EL (cell line): Measurements from ENCODE around the gene VSIG10L2.
A peak's percentile ranks its signal among the peaks of the same experiment; 100 is the strongest.
"Not testable (repeated sequence)": the region's sequence is repeated elsewhere in the genome, so short reads cannot be mapped to it uniquely, and the experiment has no call there.

Experiments used
- DNase-seq: peaks from one replicate; pipeline ENCODE4 v3.0.0-alpha.2; 2016

Gene VSIG10L2

DNA sequence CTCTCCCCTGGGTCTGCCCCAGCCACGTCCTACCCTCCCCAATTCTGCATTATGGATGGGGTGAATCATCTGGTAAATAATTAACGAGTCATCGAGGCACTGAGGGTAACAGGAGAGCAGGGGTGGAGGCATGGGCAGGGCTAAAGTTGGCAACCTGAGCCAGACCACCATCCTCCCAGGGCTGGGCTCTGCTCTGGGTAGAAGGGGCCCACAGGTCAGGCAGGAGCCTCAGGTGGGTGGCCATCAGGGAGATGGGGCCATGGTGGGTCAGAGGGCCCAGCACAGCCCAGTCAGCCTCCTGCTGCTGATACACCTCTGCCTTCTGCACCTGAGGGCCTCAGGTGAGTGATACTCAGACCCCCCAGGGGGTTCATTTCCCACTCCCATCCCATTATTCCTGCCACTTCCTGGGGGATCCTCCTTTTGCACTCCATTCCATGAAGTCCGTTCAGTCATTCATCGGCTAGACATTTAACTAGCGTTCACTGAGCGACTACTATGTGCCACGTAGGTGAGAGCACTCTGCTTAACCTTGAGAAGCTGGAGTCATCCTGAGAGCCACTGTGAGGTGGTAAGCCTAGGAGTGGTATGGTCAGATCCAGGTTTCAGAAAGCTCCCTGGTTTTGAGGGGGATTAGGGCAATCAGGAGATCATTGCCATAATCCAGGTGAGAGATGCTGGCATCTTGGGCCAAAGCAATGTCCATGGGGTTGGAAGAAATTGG lies at the start of gene VSIG10L2:
Gene VSIG10L2 (plus strand): TSS at position 248 of the 724 bp plus-strand sequence. CDS start 12 bp downstream, at position 260.
- DNase-seq = no peak

DNA sequence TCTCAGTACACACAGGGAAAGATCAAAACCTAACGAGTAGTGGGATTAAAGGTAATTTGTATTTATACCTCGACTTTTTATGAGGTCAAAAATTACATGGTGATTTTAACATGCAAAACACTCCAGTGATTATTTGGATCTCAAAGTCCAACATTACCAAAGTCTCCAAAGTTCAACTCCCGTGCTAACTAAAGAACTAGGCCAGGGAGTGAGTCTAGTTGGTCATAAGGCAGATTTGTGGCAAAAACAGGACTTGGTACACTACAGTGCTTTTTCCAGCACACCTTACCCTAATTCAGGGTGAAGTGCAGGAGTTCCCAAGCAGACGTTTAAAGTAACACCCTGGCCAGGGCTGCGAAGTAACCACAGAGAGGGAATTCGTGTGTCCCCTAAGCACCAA lies 44.0 kb upstream of the VSIG10L2 start:
- no peak for DNase-seq

DNA sequence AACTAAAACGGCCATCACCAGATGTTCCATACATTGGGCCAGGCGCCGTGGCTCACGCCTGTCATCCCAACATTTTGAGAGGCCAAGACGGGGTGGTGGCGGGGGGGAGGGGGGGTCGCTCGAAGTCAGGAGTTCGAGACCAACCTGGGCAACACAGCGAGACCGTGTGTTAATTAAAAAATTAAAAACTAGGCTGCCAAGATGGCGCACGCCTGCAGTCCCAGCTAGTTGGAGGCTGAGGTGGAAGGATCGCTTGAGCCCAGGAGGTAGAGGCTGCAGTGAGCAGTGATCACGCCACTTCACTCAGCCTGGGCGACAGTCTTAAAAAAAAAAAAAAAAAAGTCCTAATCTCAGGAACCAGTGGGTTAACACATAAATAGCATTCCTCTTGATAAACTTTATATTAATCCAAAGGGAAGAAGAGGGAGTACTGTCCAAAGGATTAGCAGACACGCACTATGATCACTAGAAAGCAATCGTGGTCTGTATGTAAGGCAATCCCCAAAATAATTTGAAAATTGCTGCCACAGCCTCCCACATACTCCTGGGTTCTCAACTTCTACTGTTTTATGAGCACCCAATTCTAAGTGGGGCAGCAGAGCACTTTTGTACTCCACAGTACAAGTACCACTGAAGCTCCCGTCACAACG lies 43.4 kb upstream of the VSIG10L2 start:
- DNase-seq = no peak

DNA sequence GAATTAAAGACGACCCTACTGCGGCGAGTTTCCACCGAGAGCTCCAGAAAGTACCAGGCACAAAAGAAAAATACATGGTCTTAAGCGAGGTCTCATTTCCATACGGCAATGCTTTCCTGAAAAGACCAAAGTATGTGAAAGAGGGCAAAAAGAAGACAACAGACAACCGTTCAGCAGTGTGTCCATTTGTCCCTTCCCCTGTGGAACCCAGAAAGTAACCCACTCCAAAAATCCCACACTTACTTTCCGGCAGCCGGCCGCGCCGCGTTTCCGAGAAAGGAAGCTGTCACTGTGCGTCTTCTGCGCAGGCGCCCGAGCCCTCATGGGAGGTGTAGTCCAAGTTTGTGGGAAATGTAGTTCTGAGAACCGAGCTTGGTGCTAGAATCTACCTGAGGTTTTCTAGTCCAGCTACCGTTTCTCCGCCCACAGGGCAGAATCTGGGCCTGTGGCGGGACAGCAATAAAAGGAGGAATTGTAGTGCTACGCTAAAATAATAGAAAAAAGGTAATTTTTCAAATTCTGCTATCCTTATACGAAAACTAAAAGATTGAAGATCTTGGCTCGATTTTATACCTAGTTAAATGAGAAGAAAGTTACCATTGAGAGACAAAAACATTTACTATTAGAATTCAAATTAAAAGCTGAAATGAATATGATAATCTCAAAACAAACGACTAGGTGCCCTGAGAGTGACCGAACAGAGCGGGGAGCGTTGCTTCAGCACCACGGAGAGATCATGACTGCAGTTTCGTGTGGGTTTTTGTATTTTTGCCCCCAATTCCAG lies 42.7 kb upstream of the VSIG10L2 start, which contains the start of gene PUS3:
Gene PUS3 (minus strand): TSS at position 280 of the 784 bp plus-strand sequence. CDS start 6,922 bp downstream, outside the sequence.
- peak; percentile 76 for DNase-seq

DNA sequence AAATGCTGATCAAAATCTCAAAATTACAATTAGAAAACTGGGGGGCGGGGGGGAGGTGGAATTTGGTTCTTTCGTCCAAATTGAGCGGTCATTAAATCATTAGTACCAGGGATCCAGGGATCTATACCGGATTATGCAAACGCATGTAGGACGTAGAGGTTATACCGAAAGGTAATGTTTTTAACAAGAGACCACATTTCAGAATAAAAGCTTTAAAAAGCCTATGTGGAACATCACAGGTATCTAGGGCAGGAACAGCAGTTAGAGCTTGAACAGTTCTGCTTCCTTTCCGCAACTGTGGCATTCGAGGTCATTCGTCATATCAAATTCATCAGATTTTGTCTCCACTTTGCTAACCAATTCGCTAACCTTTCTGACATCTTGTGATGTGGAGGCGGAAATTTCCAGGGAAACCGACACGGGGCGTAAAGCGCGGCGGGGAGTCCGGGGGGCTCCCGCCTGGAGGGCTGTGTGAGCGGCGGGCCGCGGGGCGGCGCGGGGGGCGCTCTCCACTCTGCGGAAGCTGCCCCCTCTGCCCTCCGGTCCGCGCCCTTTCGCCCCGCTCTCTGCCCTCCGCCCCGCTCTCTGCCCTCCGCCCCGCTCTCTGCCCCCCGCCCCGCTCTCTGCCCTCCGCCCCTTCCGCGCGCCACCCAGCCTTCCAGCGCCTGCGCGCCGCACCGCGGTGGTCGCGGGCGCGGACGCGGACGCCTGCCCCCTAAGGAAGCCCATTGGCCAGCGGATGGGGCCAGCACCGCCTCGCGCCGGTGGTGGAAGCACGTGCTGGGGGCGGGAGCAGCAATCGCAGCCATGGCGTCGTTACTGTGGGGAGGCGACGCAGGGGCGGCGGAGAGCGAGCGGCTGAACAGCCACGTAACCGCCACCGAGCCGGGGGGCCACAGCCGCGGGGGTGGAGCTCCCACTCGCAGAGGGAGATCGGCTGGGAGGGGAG lies 41.9 kb upstream of the VSIG10L2 start, which contains the start of gene DDX25:
Gene DDX25 (plus strand): TSS at position 798 of the 949 bp plus-strand sequence. CDS start 10 bp downstream, at position 808.
- no peak for DNase-seq

DNA sequence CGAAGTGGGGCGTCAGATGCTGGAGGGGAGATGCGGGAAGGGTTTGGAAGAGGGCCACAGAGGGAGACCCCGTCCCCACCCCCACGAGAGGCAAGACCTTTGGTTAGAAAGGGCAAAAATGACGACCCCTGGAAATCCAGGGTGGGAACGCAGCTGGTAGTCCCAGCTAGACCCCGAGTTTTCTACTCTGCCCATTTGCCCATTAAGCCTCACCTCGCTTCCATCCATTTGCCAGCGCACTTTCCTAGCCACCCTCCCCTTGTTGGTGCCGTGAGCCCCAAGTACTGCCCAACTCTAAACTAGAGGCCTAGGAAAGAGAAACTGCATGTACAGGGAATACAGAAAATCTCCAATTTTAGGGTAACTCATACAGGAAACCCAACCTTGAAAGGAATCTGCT lies 41.2 kb upstream of the VSIG10L2 start:
- DNase-seq = no peak

DNA sequence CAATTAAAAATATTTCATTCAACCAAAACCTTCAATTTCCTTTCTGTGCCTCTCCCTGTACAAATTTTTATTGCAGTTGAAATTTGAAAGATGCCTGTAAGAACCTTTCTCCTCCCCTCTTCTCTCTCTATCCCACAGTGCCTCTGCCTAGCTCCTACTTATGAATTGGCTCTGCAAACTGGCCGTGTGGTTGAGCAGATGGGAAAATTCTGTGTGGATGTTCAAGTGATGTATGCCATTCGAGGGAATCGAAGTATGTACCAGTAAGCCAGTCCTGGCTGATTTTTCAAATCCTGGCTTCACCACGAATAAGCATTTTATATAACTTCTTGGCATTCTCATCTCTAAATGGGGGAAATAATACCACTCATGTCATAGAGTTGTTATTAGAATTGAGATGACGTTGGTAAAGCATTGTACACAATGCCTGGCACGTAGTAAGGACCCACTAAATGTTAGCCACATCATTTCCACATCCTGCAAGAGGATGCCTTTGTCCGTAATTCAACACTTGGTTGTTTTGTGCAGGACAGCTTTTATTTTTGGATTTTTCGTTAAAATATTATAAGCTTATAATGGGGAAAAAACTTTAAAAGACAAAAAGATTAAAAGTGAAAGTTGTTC lies 35.5 kb upstream of the VSIG10L2 start:
- no peak for DNase-seq

DNA sequence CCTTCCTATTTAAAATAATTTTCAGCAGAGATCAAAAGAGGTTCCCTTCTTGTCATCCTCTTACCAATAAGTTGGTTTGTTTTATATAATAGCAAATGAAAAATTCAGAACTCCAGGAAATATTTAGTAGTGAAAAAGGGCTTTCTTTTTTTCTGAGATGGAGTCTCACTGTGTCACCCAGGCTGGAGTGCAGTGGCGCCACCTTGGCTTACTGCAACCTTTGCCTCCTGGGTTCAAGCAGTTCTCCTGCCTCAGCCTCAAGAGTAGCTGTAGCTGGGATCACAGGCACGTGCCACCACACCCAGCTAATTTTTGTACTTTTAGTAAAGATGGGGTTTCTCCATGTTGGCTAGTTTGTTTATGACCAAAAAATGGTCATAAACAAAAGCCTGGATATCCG lies 31.2 kb upstream of the VSIG10L2 start:
- DNase-seq = not testable (repeated sequence)

DNA sequence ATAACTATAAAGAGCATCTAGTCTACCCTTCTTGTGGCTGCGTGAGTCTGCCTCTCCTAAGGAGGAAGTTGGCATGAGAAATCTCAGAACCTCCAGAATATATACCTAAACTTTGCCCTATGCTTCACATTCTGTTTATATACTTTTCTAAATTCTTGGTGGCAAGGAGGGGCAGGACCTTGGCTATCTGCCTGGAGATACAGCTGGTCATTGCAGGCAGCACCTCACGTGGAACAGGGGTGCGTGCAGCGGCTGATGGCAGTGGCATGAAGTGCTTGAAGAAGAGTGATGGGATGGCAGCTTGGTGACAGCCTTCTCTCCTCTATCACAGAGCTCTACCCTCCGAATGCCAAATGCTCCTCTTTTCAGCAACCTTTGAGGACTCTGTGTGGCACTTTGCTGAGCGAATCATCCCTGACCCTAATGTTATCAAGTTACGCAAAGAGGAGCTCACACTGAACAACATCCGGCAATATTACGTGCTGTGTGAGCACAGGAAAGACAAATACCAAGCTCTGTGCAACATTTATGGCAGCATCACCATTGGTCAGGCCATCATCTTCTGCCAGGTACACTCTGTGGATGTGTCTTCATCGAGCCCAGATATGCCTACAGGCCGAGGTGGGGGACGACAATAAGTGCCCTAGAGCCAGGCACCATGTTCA lies 29.0 kb upstream of the VSIG10L2 start:
- DNase-seq = no peak

DNA sequence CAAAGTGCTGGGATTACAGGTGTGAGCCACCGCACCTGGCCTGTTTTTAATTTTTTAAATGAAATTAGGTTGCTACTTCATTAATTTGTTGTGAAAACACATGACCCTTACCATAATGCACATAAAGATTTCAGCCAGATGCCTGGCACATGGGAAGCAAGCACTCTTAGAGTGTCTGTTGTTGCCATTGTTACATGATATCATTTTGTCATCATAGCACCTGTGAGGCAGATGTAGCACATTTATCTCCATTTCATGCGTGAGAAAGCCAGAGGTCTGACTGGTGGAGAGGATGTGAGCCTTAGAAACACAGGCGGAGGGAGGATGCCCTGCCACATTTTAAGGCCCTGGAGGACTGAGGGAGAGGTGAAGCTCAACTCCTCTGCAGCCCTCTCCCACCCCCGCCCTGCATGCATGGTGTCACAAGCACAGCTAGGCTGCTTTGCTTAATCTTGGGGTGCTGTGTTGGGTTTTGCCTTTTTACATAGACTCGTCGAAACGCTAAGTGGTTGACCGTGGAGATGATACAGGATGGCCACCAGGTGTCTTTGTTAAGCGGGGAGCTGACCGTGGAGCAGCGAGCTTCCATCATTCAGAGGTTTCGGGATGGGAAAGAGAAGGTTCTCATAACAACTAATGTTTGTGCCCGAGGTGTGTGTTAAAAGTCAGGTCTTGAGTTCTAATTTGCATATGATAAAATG lies 27.6 kb upstream of the VSIG10L2 start:
- no peak for DNase-seq

DNA sequence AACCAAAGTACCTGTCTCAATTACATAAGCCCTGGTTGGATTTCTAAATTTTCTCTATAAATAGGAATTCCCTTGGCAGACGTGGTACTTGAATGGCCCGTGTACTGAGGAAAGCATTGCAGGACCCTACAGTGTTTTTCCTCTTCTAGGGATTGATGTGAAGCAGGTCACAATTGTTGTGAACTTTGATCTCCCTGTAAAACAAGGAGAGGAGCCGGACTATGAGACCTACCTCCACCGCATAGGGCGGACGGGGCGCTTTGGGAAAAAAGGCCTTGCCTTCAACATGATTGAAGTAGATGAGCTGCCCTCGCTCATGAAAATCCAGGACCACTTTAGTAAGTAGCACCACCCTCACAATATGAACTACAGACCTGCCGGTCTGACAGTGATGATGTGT lies 24.8 kb upstream of the VSIG10L2 start:
- no peak for DNase-seq

DNA sequence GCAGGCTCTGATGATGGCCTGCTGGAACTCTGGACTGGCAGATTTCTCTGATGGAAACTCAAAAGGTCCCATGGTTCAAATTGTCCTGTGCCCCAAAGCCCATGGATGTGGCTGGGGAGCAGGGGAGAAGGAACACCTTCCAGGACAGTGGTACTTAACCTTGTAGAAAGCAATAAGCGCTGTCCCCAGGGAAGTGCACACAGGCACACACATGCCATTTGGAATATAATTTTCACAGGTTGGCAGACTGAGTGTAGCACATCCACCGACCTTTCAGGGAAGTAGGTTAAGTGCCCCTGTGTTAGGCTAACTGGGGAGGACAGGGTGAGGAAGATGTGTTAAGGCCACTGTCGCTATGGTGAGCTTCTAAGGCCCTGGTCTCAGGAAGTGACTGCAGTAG lies 23.7 kb upstream of the VSIG10L2 start:
- DNase-seq = no peak

DNA sequence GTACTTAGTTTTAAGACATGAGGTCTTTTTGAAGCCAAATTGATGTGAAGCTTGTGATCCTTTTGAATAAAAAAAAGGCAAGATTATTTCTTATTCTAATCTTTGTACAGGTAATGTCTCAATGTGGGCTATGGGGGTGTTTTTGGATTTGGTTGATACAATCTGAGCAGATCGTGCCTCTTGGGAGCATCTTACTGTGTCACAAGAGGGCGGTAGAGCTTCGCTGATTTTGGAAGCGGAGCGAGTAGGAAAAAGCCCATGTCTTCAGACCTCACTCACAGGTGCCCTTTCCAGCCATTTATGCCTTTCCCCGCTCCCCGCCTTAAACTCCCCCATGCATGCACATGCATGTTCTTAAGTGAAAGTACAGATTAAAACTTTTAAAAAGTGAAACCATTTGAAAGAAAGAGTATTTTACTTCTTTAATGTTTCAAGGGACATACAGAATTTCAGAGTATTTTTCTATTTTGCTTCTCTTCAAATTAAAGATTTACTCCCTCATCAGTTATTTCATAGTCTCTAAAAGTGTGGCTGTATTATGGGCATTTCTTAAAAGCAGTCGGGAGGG lies 22.7 kb upstream of the VSIG10L2 start:
- peak; percentile 65 for DNase-seq

DNA sequence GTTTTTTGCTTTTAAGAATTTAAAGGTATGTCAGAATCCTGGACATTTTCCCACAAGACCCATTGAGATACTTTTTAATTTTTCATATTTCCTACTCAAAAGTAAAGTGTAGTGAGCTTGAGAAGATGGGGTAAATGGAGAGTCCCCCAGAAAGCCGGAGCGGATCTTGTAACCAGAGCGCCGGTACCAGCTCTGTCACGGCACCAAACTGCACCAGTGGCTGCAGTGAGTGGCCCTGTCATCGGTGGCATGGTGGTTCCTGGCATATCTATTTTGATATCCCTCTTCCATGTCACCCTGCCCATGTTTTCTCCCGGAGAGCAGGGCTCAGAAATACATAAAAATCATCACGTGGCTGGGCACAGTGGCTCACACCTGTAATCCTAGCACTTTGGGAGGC lies 22.2 kb upstream of the VSIG10L2 start:
- DNase-seq = no peak

DNA sequence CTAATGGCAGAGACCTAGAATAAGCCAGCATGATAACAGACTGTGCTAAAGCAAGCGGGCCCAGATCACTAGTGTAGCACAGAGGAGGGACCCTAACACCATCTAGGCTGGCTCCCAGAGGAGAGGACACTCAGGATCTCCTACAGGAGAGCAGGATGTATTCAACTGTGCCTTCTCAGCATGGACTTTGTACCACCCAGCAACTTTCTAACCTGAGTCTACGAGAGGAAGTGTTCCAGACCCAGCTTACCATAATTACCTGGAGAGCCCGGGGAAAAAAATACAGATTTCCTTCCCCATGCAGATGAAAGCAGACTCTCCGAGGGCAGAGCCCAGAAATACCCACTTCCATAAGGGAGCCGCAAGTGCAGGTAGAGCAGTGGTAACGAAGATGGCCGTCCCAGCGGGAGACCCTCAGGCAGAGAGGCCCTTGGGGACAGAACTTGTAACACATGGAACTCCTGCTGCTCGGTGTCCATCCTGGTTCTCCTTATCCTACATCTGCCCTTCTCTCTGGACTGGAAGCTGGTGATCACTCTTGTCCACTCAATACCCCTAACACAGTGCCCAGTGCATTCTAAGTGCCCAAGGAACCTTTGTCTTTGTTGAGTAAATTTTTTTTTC lies 21.3 kb upstream of the VSIG10L2 start:
- no peak for DNase-seq

DNA sequence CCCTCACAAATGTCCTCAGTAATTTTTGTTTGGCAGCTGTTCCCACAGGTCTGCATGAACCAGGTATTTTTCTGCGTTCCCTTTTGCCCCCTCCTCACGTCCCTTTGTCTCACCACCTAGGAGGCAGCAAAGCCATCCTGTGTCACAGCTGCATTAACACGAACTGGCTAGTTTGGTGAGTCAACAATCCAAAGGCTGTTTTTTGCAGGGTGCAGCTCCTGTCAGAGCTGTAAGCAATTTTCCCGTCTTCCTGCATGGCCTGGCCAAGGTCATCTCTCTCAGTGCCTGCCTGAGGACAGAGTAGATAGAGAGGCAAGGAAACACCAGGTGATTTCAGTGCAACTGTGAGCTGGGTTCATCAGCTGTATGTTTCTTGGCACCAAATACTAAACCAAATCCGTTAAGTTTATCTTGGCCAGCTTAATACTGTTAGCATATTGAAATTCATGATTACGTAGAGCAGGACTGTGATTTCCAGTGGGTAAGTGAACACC lies 20.6 kb upstream of the VSIG10L2 start:
- no peak for DNase-seq

DNA sequence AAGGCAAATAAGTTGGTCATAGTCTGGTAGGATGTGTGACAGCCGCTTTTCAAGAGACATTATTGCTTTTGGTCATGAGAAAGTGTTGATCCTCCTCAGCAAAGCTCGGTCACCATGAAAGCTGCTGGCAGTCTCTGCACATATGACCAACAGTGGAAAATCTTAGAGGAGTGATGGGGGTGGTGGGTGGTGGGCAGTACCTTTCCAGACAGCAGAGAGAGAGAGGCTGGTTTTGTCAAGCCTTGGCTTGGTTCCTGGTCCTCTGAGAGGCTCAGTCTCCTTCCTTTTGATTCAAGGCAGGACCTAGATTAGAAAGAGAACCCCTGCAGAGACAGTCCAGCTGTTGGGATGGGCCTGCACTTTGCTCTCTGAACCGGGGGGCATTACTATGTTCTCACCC lies 20.0 kb upstream of the VSIG10L2 start:
- no peak for DNase-seq

DNA sequence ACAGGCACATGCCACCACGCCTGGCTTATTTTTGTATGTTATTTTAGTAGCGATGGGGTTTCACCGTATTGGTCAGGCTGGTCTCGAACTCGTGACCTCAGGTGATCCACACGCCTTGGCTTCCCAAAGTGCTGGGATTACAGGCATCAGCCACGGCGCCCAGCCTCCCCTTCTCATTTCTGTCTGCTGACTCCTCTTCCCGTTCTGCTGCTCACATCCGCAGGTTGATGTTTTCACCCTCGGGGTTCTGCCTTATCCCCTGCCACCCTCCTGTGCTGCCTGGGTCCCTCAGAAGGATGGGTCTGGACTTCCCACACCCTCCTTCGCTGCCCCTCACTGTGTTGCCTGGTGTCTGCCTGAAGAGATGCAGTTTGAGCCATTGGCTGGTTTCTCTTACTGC lies 19.2 kb upstream of the VSIG10L2 start:
- no peak for DNase-seq

DNA sequence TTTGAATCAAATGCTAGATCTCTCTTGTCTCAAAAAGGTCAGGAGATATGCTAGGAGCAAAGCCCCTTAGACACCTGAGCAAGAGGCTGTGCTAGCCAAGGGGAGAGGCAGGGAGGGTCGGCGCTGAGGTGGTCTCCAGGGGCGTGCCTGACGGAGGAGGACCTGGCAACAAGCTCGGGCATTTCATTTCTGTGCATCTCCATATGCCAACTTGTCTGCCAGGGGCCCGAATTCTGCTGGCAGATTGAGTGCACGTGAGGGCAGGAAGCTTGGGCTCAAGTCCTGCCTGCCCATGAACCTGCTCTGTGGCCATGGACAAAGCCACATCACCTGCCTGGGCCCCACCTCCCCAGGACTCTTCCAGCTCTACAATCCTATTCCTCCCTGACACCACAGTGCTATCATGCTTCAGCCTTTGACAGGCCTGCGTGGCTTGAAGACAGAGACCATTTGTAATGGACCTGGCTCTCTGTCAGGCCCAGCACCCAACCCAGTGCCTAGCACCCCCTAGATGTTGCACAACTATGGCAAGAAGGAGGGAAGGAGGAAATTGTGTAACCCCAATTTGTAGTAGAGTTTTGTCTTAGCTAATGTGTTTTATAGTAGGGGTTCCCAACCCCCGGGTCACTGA lies 16.3 kb upstream of the VSIG10L2 start:
- no peak for DNase-seq
